ENCODE measurements around the gene WWC1. TPM values are rescaled to one million over a fixed set of nuclear protein-coding genes. Genes with fewer than 3 reads are reported as not detected.
"Not testable (repeated sequence)": the region's sequence is repeated elsewhere in the genome, so short reads cannot be mapped to it uniquely, and the experiment has no call there.

The WWC1 gene
- total RNA-seq, 3 donors from 2014 or later, result 0.86 to 5.0 (median 1.7) TPM

- H3K4me1 Mint-ChIP-seq (ENCODE audit: low read depth); H3K27me3 Mint-ChIP-seq (ENCODE audit: low read depth); H3K4me3 Mint-ChIP-seq; ATAC-seq; H3K9me3 Mint-ChIP-seq; DNase-seq; H3K36me3 Mint-ChIP-seq (ENCODE audit: insufficient read depth): not testable (repeated sequence)
These were observed 19.1 kb downstream of the WWC1 start for GRCh38 chr5:168310541-168310940.

- Mint-ChIP-seq H3K36me3 (ENCODE audit: insufficient read depth) (no peaks in the 10 kb centered on the region), H3K9me3 (no peaks in the 10 kb centered on the region), H3K27me3 (ENCODE audit: low read depth) (peaks cover 4% of the 10 kb centered on the region), H3K4me1 (ENCODE audit: low read depth) (no peaks in the 10 kb centered on the region), H3K4me3 (no peak overlapping the region)
- DNase-seq (no peak), ATAC-seq (no peak)
These were observed 19.7 kb downstream of the WWC1 start for GRCh38 chr5:168311061-168311566.

- ATAC-seq, result no peak
- no peak for DNase-seq
- Mint-ChIP-seq H3K4me3 (no peak overlapping the region), H3K36me3 (ENCODE audit: insufficient read depth) (no peaks in the 10 kb centered on the region), H3K9me3 (no peaks in the 10 kb centered on the region), H3K27me3 (ENCODE audit: low read depth) (peaks cover 4% of the 10 kb centered on the region), H3K4me1 (ENCODE audit: low read depth) (no peaks in the 10 kb centered on the region)
These were observed 21.3 kb downstream of the WWC1 start for GRCh38 chr5:168312606-168313295.

GRCh38 chr5:168313596-168314204 lies 22.3 kb downstream of the WWC1 start:
- no peak for DNase-seq
- Mint-ChIP-seq H3K4me3 (no peak overlapping the region), H3K27me3 (ENCODE audit: low read depth) (peaks cover 4% of the 10 kb centered on the region), H3K9me3 (no peaks in the 10 kb centered on the region), H3K36me3 (ENCODE audit: insufficient read depth) (no peaks in the 10 kb centered on the region), H3K4me1 (ENCODE audit: low read depth) (no peaks in the 10 kb centered on the region)
- no peak for ATAC-seq

GRCh38 chr5:168314735-168315411 lies 23.4 kb downstream of the WWC1 start:
- Mint-ChIP-seq H3K4me3 (no peak overlapping the region), H3K9me3 (no peaks in the 10 kb centered on the region), H3K36me3 (ENCODE audit: insufficient read depth) (no peaks in the 10 kb centered on the region), H3K4me1 (ENCODE audit: low read depth) (no peaks in the 10 kb centered on the region), H3K27me3 (ENCODE audit: low read depth) (peaks cover 4% of the 10 kb centered on the region)
- no peak for ATAC-seq
- DNase-seq, result no peak

- Mint-ChIP-seq H3K9me3 (no peaks in the 10 kb centered on the region), H3K4me3 (no peak overlapping the region), H3K4me1 (ENCODE audit: low read depth) (no peaks in the 10 kb centered on the region), H3K27me3 (ENCODE audit: low read depth) (peaks cover 4% of the 10 kb centered on the region), H3K36me3 (ENCODE audit: insufficient read depth) (no peaks in the 10 kb centered on the region)
- ATAC-seq, result no peak
- DNase-seq, result no peak
These were observed 24.1 kb downstream of the WWC1 start for GRCh38 chr5:168315416-168316138.

GRCh38 chr5:168316139-168316578 lies 24.7 kb downstream of the WWC1 start:
- Mint-ChIP-seq H3K9me3 (no peaks in the 10 kb centered on the region), H3K4me1 (ENCODE audit: low read depth) (no peaks in the 10 kb centered on the region), H3K36me3 (ENCODE audit: insufficient read depth) (no peaks in the 10 kb centered on the region), H3K27me3 (ENCODE audit: low read depth) (peaks cover 2% of the 10 kb centered on the region), H3K4me3 (no peak overlapping the region)
- DNase-seq (no peak), ATAC-seq (no peak)

GRCh38 chr5:168317096-168317520 lies 25.7 kb downstream of the WWC1 start:
- Mint-ChIP-seq H3K36me3 (ENCODE audit: insufficient read depth) (no peaks in the 10 kb centered on the region), H3K9me3 (no peaks in the 10 kb centered on the region), H3K27me3 (ENCODE audit: low read depth) (no peaks in the 10 kb centered on the region), H3K4me1 (ENCODE audit: low read depth) (no peaks in the 10 kb centered on the region), H3K4me3 (no peak overlapping the region)
- ATAC-seq (no peak), DNase-seq (no peak)

- ATAC-seq, result no peak
- Mint-ChIP-seq H3K4me1 (ENCODE audit: low read depth) (no peaks in the 10 kb centered on the region), H3K4me3 (no peak overlapping the region), H3K27me3 (ENCODE audit: low read depth) (no peaks in the 10 kb centered on the region), H3K36me3 (ENCODE audit: insufficient read depth) (no peaks in the 10 kb centered on the region), H3K9me3 (no peaks in the 10 kb centered on the region)
- no peak for DNase-seq
These were observed 26.2 kb downstream of the WWC1 start for GRCh38 chr5:168317521-168318147.

GRCh38 chr5:168318240-168318639 lies 26.8 kb downstream of the WWC1 start:
- Mint-ChIP-seq H3K9me3 (no peaks in the 10 kb centered on the region), H3K4me1 (ENCODE audit: low read depth) (no peaks in the 10 kb centered on the region), H3K27me3 (ENCODE audit: low read depth) (no peaks in the 10 kb centered on the region), H3K4me3 (no peak overlapping the region), H3K36me3 (ENCODE audit: insufficient read depth) (no peaks in the 10 kb centered on the region)
- no peak for DNase-seq
- no peak for ATAC-seq

- DNase-seq (no peak), ATAC-seq (no peak)
- Mint-ChIP-seq H3K4me1 (ENCODE audit: low read depth) (no peaks in the 10 kb centered on the region), H3K36me3 (ENCODE audit: insufficient read depth) (no peaks in the 10 kb centered on the region), H3K27me3 (ENCODE audit: low read depth) (no peaks in the 10 kb centered on the region), H3K4me3 (no peak overlapping the region), H3K9me3 (no peaks in the 10 kb centered on the region)
These were observed 28.3 kb downstream of the WWC1 start for GRCh38 chr5:168319774-168320173.

- peaks cover 2% of the 10 kb centered on the region for H3K27me3 Mint-ChIP-seq (ENCODE audit: low read depth)
- no peak for DNase-seq
- H3K4me1 Mint-ChIP-seq (ENCODE audit: low read depth), result no peaks in the 10 kb centered on the region
- no peak for ATAC-seq
- no peak overlapping the region for H3K4me3 Mint-ChIP-seq
- no peaks in the 10 kb centered on the region for H3K9me3 Mint-ChIP-seq
- no peaks in the 10 kb centered on the region for H3K36me3 Mint-ChIP-seq (ENCODE audit: insufficient read depth)
These were observed 29.4 kb downstream of the WWC1 start for GRCh38 chr5:168320805-168321204.

DNA sequence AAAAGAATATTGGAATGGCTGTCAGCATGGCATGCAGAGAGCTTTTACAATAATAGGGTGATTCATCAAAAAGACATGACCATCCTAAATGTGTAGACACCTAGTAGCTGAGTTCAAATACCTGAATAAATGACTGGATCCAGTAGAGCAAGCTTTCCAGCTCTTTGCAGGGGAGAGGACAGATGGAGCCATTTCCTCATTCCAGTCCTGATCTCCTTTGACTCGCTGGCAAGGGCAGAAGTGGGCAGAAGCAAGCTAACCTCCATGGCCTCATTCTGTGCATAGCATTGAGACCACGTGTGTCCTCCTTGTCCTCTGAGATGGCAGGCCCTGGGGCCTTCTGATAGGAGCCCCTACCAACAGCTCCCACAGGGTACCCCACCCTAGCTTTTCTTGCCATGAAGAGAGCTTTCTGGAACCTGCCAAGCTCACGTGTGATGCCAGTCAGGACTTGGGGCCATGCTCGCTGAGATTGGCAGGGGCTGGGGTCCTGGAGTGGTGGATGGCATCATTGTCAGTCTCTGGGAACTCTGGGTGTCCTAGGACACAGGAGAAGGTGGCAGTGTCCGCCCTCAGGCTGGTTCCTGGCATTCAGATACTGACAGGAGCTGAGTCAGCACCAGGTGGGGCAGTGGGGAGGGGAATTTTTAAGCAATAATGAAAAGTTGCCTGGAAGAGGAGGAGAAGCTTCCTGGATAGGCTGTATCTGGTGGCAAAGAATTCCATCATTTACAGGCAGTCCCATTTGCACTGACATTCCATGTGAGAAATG lies 33.6 kb downstream of the WWC1 start:
- H3K9me3 Mint-ChIP-seq, result no peaks in the 10 kb centered on the region
- ATAC-seq, result no peak
- H3K36me3 Mint-ChIP-seq (ENCODE audit: insufficient read depth), result no peaks in the 10 kb centered on the region
- no peak for DNase-seq
- no peaks in the 10 kb centered on the region for H3K4me1 Mint-ChIP-seq (ENCODE audit: low read depth)
- H3K4me3 Mint-ChIP-seq, result no peak overlapping the region
- H3K27me3 Mint-ChIP-seq (ENCODE audit: low read depth), result peaks cover 23% of the 10 kb centered on the region

Measured in activated T-cell treated with anti-CD3 and anti-CD28 coated beads, Interleukin-2, amount 50 U/mL, for 4 hours (primary cell).